K562 (cell line): Measurements from ENCODE around the gene RABL6. TPM values are rescaled to one million over a fixed set of nuclear protein-coding genes. Genes with fewer than 3 reads are reported as not detected.
A peak's percentile ranks its signal among the peaks of the same experiment; 100 is the strongest.

Experiments
- CCAR2 ChIP-seq: fragments of 200-400 bp; formaldehyde crosslinking; IDR thresholded peaks from 2 replicates; pipeline ENCODE4 v1.6.1; 2017; ENCODE audit warnings: mild to moderate bottlenecking, low read depth, low read length
- CTBP1 ChIP-seq: fragments of 450-650 bp; IDR thresholded peaks from 2 replicates; pipeline ENCODE4 v1.6.1; 2016; ENCODE audit warnings: borderline replicate concordance
- EP400 ChIP-seq: fragments of 450-650 bp; IDR thresholded peaks from 2 replicates; pipeline ENCODE4 v1.6.1; 2017; ENCODE audit warnings: antibody characterized with exemption, mild to moderate bottlenecking, moderate library complexity
- FOXO4 ChIP-seq: fragments of 450-650 bp; formaldehyde crosslinking; IDR thresholded peaks from 2 replicates; pipeline ENCODE4 v1.4.0; 2020; ENCODE audit warnings: mild to moderate bottlenecking, moderate library complexity
- ILF3 ChIP-seq: fragments of 450-650 bp; IDR thresholded peaks from 2 replicates; pipeline ENCODE4 v1.6.1; 2018; ENCODE audit warnings: antibody characterized with exemption, mild to moderate bottlenecking, moderate library complexity, borderline replicate concordance
- MAZ ChIP-seq, 2 experiments: fragments of 450-650 bp in 1 of 2; sonication (generic) in 1 of 2; formaldehyde crosslinking; IDR thresholded peaks in 1 of 2; conservative IDR thresholded peaks in 1 of 2; 2 replicates each; pipeline versions ENCODE4 v1.4.0 to v1.5.0; 2020; ENCODE audit warnings: mild to moderate bottlenecking in 1 of 2, missing genetic modification reagents in 1 of 2
- PCBP1 ChIP-seq: fragments of 200-400 bp; formaldehyde crosslinking; IDR thresholded peaks from 2 replicates; pipeline ENCODE4 v1.6.1; 2018; ENCODE audit warnings: mild to moderate bottlenecking, low read depth, low read length; ENCODE audit not compliant: poor library complexity, severe bottlenecking
- POLR2AphosphoS2 ChIP-seq: IDR thresholded peaks from 2 replicates; pipeline ENCODE4 v1.6.1; 2012; ENCODE audit warnings: low read length, improper control_type of control experiment
- PRMT5 ChIP-seq: sonication (generic); formaldehyde crosslinking; IDR thresholded peaks from 2 replicates; pipeline ENCODE4 v1.5.0; 2020; ENCODE audit warnings: missing genetic modification reagents
- PTBP1 ChIP-seq: fragments of 200-400 bp; formaldehyde crosslinking; IDR thresholded peaks from 2 replicates; pipeline ENCODE4 v1.6.1; 2017; ENCODE audit warnings: low read depth, low read length
- TAF1 ChIP-seq: IDR thresholded peaks from 2 replicates; pipeline ENCODE4 v1.6.1; 2011; ENCODE audit warnings: mild to moderate bottlenecking, low read length, moderate library complexity; ENCODE audit not compliant: insufficient read depth, control insufficient read depth, severe bottlenecking; ENCODE audit errors: extremely low read depth
- ZBED1 ChIP-seq: IDR thresholded peaks from 2 replicates; pipeline ENCODE4 v1.6.1; 2014
- ZBTB33 ChIP-seq: sonication (generic); formaldehyde crosslinking; IDR thresholded peaks from 2 replicates; pipeline ENCODE4 v1.8.1; 2023; ENCODE audit warnings: mild to moderate bottlenecking, missing genetic modification reagents
- ZNF175 ChIP-seq: fragments of 200-800 bp; sonication (Bioruptor generic); IDR thresholded peaks from 2 replicates; pipeline ENCODE4 v1.6.1; 2016; ENCODE audit warnings: low read depth, mild to moderate bottlenecking, missing genetic modification characterization, missing compliant biosample characterization
- ZNF197 ChIP-seq: fragments of 200-800 bp; sonication (Bioruptor generic); IDR thresholded peaks from 2 replicates; pipeline ENCODE4 v1.6.1; 2016; ENCODE audit warnings: low read depth, missing genetic modification characterization, missing compliant biosample characterization
- ZNF212 ChIP-seq: fragments of 450-650 bp; formaldehyde crosslinking; IDR thresholded peaks from 2 replicates; pipeline ENCODE4 v1.4.0; 2020; ENCODE audit warnings: mild to moderate bottlenecking
- ZNF766 ChIP-seq: fragments of 200-800 bp; sonication (Bioruptor generic); conservative IDR thresholded peaks from 2 replicates; pipeline ENCODE4 v1.6.1; 2016; ENCODE audit warnings: missing genetic modification characterization, missing compliant biosample characterization
- ZNF780A ChIP-seq: fragments of 250-450 bp; sonication (Bioruptor Pico); IDR thresholded peaks from 2 replicates; pipeline ENCODE4 v1.5.0; 2021; ENCODE audit warnings: mild to moderate bottlenecking
- polyA plus RNA-seq, 8 experiments: library from polyadenylated mRNA; depleted of rRNA in 4 of 8; stranded (reverse) in 5 of 8; unstranded in 3 of 8; fragments of >200 nt; fragmentation: Nextera tagmentation in 2 of 8; fragmentation: Illumina TruSeq in 1 of 8; extraction: Ambion mirVana in 2 of 8; extraction: Trizol in 1 of 8; gene quantifications; 2 replicates each; pipeline versions ENCODE4 v1.2.1 to v1.2.3, GENCODE V29; 2011 to 2014; ENCODE audit warnings: inconsistent platforms in 1 of 8, missing spikeins in 1 of 8
- total RNA-seq, 7 experiments: library from RNA; depleted of rRNA in 6 of 7; stranded (reverse); fragments of >200 nt in 6 of 7; fragmentation: Illumina TruSeq in 2 of 7; extraction: Trizol in 2 of 7; gene quantifications; 2 replicates each; pipeline versions ENCODE4 v1.2.1 to v1.2.3, GENCODE V29; 2011 to 2021; ENCODE audit warnings: low replicate concordance in 1 of 7
- TF ChIP-seq, protein P1 (sequence below): sonication (generic); formaldehyde crosslinking; IDR thresholded peaks from 2 replicates; pipeline ENCODE4 v1.8.0; 2022; ENCODE audit warnings: mild to moderate bottlenecking, missing genetic modification reagents, borderline replicate concordance
- TF ChIP-seq, protein P2 (sequence below): sonication (generic); formaldehyde crosslinking; IDR thresholded peaks from 2 replicates; pipeline ENCODE4 v1.8.0; 2022; ENCODE audit warnings: mild to moderate bottlenecking, missing genetic modification reagents

The RABL6 gene
- total and polyA plus RNA-seq, 9 of the 15 experiments (the other 6 are each of a cell fraction or from before 2014, with no cell fraction given) = 5.6 to 181 (median 84.5) TPM

DNA sequence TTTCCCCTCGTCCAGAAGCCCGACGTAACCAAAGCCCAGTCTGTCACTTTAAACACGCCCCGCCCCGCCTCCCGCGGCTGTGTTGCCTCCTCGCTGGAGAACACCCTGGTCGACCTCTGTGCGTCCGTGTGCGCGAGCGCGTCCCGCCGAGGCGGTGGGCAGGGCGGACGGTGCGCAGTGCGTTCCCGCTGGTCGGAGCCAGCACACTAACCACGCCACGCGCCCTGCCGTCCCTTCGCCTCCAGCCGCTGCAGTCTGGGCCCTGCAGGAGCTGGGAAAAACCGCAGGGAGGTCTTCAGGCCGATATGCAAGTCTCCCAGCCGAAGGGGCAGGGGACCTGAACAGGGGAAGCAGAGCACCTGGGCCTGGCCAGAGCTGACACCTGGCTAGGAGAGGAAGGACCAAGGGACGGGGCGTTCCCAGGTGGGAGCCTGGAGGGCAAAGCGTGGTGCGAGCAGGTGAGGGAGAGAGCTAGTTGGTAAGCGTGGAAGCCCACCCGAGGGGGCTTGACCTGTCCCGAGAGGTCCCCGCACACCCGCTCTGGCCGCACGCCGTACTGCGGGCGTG, 40.2 kb downstream of the RABL6 start (continued):
- TF ChIP-seq FOXO4 (CRISPR knock-in tag) = 0 out of 2 replicates have a peak, but pooled peaks have one; percentile 18
- TF ChIP-seq PCBP1 = peak; percentile 83
- peak; percentile 30 for TF ChIP-seq TAF1
- TF ChIP-seq ZNF766 (CRISPR knock-in tag) = no peak
- no peak for TF ChIP-seq PTBP1
- TF ChIP-seq CCAR2 = no peak
- TF ChIP-seq ILF3 = no peak
- TF ChIP-seq ZNF175 (CRISPR knock-in tag) = no peak
- TF ChIP-seq ZBED1 = no peak
- TF ChIP-seq ZNF780A (CRISPR knock-in tag) = no peak
- TF ChIP-seq ZBTB33 = peak; percentile 68; the same call in 1 of the 2 replicates
- no peak for TF ChIP-seq ZNF212 (CRISPR knock-in tag)
- peak; percentile 76 for TF ChIP-seq EP400
- TF ChIP-seq PRMT5 (CRISPR knock-in tag) = no peak
- TF ChIP-seq MAZ (CRISPR knock-in tag; conservative IDR thresholded peaks at IDR 0.05 in 1 of 2, IDR thresholded peaks at IDR 0.05 in 1 of 2) = peak in 1 of 2 experiments; percentile 56; a peak in 1 of 4 replicates
- TF ChIP-seq, protein P1, sequence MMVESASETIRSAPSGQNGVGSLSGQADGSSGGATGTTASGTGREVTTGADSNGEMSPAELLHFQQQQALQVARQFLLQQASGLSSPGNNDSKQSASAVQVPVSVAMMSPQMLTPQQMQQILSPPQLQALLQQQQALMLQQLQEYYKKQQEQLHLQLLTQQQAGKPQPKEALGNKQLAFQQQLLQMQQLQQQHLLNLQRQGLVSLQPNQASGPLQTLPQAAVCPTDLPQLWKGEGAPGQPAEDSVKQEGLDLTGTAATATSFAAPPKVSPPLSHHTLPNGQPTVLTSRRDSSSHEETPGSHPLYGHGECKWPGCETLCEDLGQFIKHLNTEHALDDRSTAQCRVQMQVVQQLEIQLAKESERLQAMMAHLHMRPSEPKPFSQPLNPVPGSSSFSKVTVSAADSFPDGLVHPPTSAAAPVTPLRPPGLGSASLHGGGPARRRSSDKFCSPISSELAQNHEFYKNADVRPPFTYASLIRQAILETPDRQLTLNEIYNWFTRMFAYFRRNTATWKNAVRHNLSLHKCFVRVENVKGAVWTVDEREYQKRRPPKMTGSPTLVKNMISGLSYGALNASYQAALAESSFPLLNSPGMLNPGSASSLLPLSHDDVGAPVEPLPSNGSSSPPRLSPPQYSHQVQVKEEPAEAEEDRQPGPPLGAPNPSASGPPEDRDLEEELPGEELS (CRISPR knock-in tag) = peak; percentile 76; the same call in 1 of the 2 replicates
- TF ChIP-seq ZNF197 (CRISPR knock-in tag) = no peak
- TF ChIP-seq CTBP1 = peak; percentile 85
- TF ChIP-seq, protein P2, sequence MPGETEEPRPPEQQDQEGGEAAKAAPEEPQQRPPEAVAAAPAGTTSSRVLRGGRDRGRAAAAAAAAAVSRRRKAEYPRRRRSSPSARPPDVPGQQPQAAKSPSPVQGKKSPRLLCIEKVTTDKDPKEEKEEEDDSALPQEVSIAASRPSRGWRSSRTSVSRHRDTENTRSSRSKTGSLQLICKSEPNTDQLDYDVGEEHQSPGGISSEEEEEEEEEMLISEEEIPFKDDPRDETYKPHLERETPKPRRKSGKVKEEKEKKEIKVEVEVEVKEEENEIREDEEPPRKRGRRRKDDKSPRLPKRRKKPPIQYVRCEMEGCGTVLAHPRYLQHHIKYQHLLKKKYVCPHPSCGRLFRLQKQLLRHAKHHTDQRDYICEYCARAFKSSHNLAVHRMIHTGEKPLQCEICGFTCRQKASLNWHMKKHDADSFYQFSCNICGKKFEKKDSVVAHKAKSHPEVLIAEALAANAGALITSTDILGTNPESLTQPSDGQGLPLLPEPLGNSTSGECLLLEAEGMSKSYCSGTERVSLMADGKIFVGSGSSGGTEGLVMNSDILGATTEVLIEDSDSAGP = peak; percentile 93
- peak; percentile 59; the same call in 1 of the 2 replicates for TF ChIP-seq POLR2AphosphoS2
